CD4-positive, alpha-beta T cell (primary cell): ENCODE data around the gene SMOC1. TPM values are rescaled to one million over a fixed set of nuclear protein-coding genes. Genes with fewer than 3 reads are reported as not detected.

Experiments
- ATAC-seq: fragments of 200-7000 bp; cut with Tn5 transposase; one replicate; pipeline ENCODE4 v1.10.0; 2022; ENCODE audit warnings: mild to moderate bottlenecking; ENCODE audit not compliant: poor library complexity
- CTCF ChIA-PET: fragments of 350-600 bp; sonication (Branson Sonifier 250); formaldehyde crosslinking; loops from one replicate; lab custom pipeline; 2021; ENCODE audit warnings: antibody characterized with exemption, inconsistent platforms; lab: Charles Lee
- POLR2A ChIA-PET: fragments of 350-600 bp; sonication (Branson Sonifier 250); formaldehyde crosslinking; loops from one replicate; lab custom pipeline; 2021; ENCODE audit warnings: antibody characterized with exemption, inconsistent platforms; lab: Charles Lee
- DNase-seq, 14 experiments: peaks; one replicate each; pipeline ENCODE4 v3.0.0-alpha.2; 2013 to 2020; ENCODE audit warnings: mixed read lengths in 2 of 14
- H3K27ac ChIP-seq, 2 donors: one replicate each; pipeline versions ENCODE4 v1.5.1 to v1.7.0; 2013; ENCODE audit warnings: low read length in 2 of 2, low read depth in 1 of 2, mild to moderate bottlenecking in 1 of 2
- H3K27me3 ChIP-seq, 2 experiments: 1 replicate in 1 of 2; 2 replicates in 1 of 2; pipeline versions ENCODE4 v1.6.1 to v1.7.0; 2013; ENCODE audit warnings: low read length in 2 of 2, control low read depth in 1 of 2, mild to moderate bottlenecking in 1 of 2, moderate library complexity in 1 of 2; ENCODE audit not compliant: insufficient read depth in 2 of 2, control insufficient read depth in 1 of 2
- H3K36me3 ChIP-seq: one replicate; pipeline ENCODE4 v1.6.1; 2013; ENCODE audit warnings: low read length, control low read depth; ENCODE audit not compliant: insufficient read depth
- H3K4me1 ChIP-seq: one replicate; pipeline ENCODE4 v1.6.1; 2013; ENCODE audit warnings: low read length, control low read depth; ENCODE audit not compliant: insufficient read depth
- H3K4me3 ChIP-seq: one replicate; pipeline ENCODE4 v1.5.1; 2013; ENCODE audit warnings: mild to moderate bottlenecking, low read length, moderate library complexity
- H3K9me3 ChIP-seq, 2 experiments: 1 replicate in 1 of 2; 2 replicates in 1 of 2; pipeline versions ENCODE4 v1.6.1 to v1.7.0; 2013; ENCODE audit warnings: low read length in 2 of 2, mild to moderate bottlenecking in 2 of 2, control low read depth in 1 of 2, moderate library complexity in 1 of 2; ENCODE audit not compliant: control insufficient read depth in 1 of 2, insufficient read depth in 1 of 2
- H3K27ac Mint-ChIP-seq: one replicate; pipeline ENCODE4 v1.8.0; 2020; ENCODE audit warnings: mixed read lengths
- H3K27me3 Mint-ChIP-seq: one replicate; pipeline ENCODE4 v1.8.0; 2021; ENCODE audit warnings: mixed read lengths
- H3K36me3 Mint-ChIP-seq: one replicate; pipeline ENCODE4 v1.8.0; 2021; ENCODE audit warnings: low read depth, mixed read lengths
- H3K4me1 Mint-ChIP-seq: one replicate; pipeline ENCODE4 v1.8.0; 2021; ENCODE audit warnings: low read depth, mixed read lengths
- H3K4me3 Mint-ChIP-seq: one replicate; pipeline ENCODE4 v1.8.0; 2020; ENCODE audit warnings: mild to moderate bottlenecking, mixed read lengths
- H3K9me3 Mint-ChIP-seq: one replicate; pipeline ENCODE4 v1.8.0; 2020; ENCODE audit warnings: mixed read lengths
- CTCF ChIP-seq: fragments of 200-600 bp; IDR thresholded peaks from one replicate; pipeline ENCODE4 v1.8.0; 2022; ENCODE audit warnings: antibody characterized with exemption, mild to moderate bottlenecking
- intact Hi-C, 2 experiments: fragments of 100-400 bp; cut with DNase I in 1 of 2; cut with micrococcal nuclease in 1 of 2; formaldehyde crosslinking; loops; one replicate each; pipeline versions ENCODE4 v1.15.1 to v1.9.0; 2023 to 2025; cut with DNase I, micrococcal nuclease
- total RNA-seq, 174 experiments: library from RNA in 2 of 174; stranded (reverse) in 2 of 174; gene quantifications; one replicate each; pipeline ENCODE4 v1.2.3 and lab custom pipeline; 2021 to 2026

The SMOC1 gene
- total RNA-seq, 2 experiments from 2014 or later: not detected

GRCh38 chr14:69930780-69931379 is 51.7 kb downstream of the SMOC1 start:
- no peak for ATAC-seq
- Histone ChIP-seq H3K4me3 (no peak overlapping the region), H3K27ac (no peak overlapping the region), H3K36me3 (no peaks in the 10 kb centered on the region), H3K27me3 (peaks cover 6 to 7% of the 10 kb centered on the region in 2 experiments), H3K9me3 (peaks cover 0 to 10% of the 10 kb centered on the region in 2 experiments), H3K4me1 (no peaks in the 10 kb centered on the region)
- H3K9me3 Mint-ChIP-seq: no peaks in the 10 kb centered on the region
- ChIA-PET POLR2A (no interaction called here), CTCF (no interaction called here)
- H3K27me3 Mint-ChIP-seq: peaks cover 58% of the 10 kb centered on the region
- no peaks in the 10 kb centered on the region for H3K36me3 Mint-ChIP-seq
- H3K4me3 Mint-ChIP-seq: no peak overlapping the region
- no peak for TF ChIP-seq CTCF
- no peak for DNase-seq
- H3K4me1 Mint-ChIP-seq: no peaks in the 10 kb centered on the region
- no peak overlapping the region for H3K27ac Mint-ChIP-seq
- intact Hi-C loops: no loop called here

- H3K36me3 ChIP-seq: no peaks in the 10 kb centered on the region
- intact Hi-C loops: no loop called here
- CTCF ChIA-PET: no interaction called here
- no peak for TF ChIP-seq CTCF
- H3K9me3 ChIP-seq: peaks cover 0 to 10% of the 10 kb centered on the region in 2 experiments
- H3K27me3 ChIP-seq: peaks cover 10 to 12% of the 10 kb centered on the region in 2 experiments
- H3K4me1 Mint-ChIP-seq: no peaks in the 10 kb centered on the region
- no peaks in the 10 kb centered on the region for H3K9me3 Mint-ChIP-seq
- no peak overlapping the region for H3K27ac ChIP-seq
- H3K4me3 Mint-ChIP-seq: no peak overlapping the region
- ATAC-seq (no peak), DNase-seq (no peak)
- POLR2A ChIA-PET: no interaction called here
- peaks cover 63% of the 10 kb centered on the region for H3K27me3 Mint-ChIP-seq
- no peaks in the 10 kb centered on the region for H3K36me3 Mint-ChIP-seq
- no peak overlapping the region for H3K4me3 ChIP-seq
- H3K4me1 ChIP-seq: no peaks in the 10 kb centered on the region
- no peak overlapping the region for H3K27ac Mint-ChIP-seq
Observed at GRCh38 chr14:69931960-69932359, 52.7 kb downstream of the SMOC1 start.

- H3K27ac ChIP-seq: no peak overlapping the region
- Mint-ChIP-seq H3K36me3 (no peaks in the 10 kb centered on the region), H3K4me3 (no peak overlapping the region), H3K27ac (no peak overlapping the region), H3K27me3 (peaks cover 65% of the 10 kb centered on the region), H3K9me3 (no peaks in the 10 kb centered on the region), H3K4me1 (no peaks in the 10 kb centered on the region)
- peaks cover 0 to 10% of the 10 kb centered on the region in 2 experiments for H3K9me3 ChIP-seq
- no peak for DNase-seq
- ChIA-PET POLR2A (no interaction called here), CTCF (no interaction called here)
- no peak for TF ChIP-seq CTCF
- H3K4me1 ChIP-seq: no peaks in the 10 kb centered on the region
- peaks cover 12% of the 10 kb centered on the region in 2 experiments for H3K27me3 ChIP-seq
- ATAC-seq: no peak
- no peak overlapping the region for H3K4me3 ChIP-seq
- intact Hi-C loops: no loop called here
- H3K36me3 ChIP-seq: no peaks in the 10 kb centered on the region
Observed at GRCh38 chr14:69932391-69932790, 53.2 kb downstream of the SMOC1 start.
